Activated CD8-positive, alpha-beta memory T cell treated with anti-CD3 and anti-CD28 coated beads, Interleukin-2, amount 10 ng/mL, durations not matched to agents 7 days and 5 days (primary cell): Measurements from ENCODE around the gene RBP3. TPM values are rescaled to one million over a fixed set of nuclear protein-coding genes. Genes with fewer than 3 reads are reported as not detected.
A peak's percentile ranks its signal among the peaks of the same experiment; 100 is the strongest.

Experiments
- ATAC-seq: fragments of 150-1000 bp; cut with Tn5 transposase; one replicate; pipeline ENCODE4 v1.10.0; 2021; ENCODE audit warnings: moderate library complexity
- CTCF ChIA-PET: fragments of 350-600 bp; sonication (Branson Sonifier 250); formaldehyde crosslinking; loops from one replicate; lab custom pipeline; 2021; ENCODE audit warnings: antibody characterized with exemption; lab: Charles Lee
- DNase-seq: peaks from one replicate; pipeline ENCODE4 v3.0.0-alpha.2; 2020
- H3K27ac Mint-ChIP-seq: one replicate; pipeline ENCODE4 v1.8.0; 2021; ENCODE audit warnings: mild to moderate bottlenecking, mixed read lengths
- H3K27me3 Mint-ChIP-seq: one replicate; pipeline ENCODE4 v1.8.0; 2021; ENCODE audit warnings: mixed read lengths
- H3K36me3 Mint-ChIP-seq: one replicate; pipeline ENCODE4 v1.8.0; 2021; ENCODE audit warnings: mild to moderate bottlenecking, mixed read lengths
- H3K4me1 Mint-ChIP-seq: one replicate; pipeline ENCODE4 v1.8.0; 2021; ENCODE audit warnings: mixed read lengths
- H3K4me3 Mint-ChIP-seq: one replicate; pipeline ENCODE4 v1.8.0; 2021; ENCODE audit warnings: mild to moderate bottlenecking, moderate library complexity, mixed read lengths
- H3K9me3 Mint-ChIP-seq: one replicate; pipeline ENCODE4 v1.8.0; 2022; ENCODE audit warnings: low read depth, mixed read lengths
- total RNA-seq, 2 experiments: library from RNA; stranded (reverse); gene quantifications; one replicate each; pipeline ENCODE4 v1.2.3, GENCODE V29; 2021

Gene RBP3
- total RNA-seq, 2 experiments from 2014 or later: not detected

DNA sequence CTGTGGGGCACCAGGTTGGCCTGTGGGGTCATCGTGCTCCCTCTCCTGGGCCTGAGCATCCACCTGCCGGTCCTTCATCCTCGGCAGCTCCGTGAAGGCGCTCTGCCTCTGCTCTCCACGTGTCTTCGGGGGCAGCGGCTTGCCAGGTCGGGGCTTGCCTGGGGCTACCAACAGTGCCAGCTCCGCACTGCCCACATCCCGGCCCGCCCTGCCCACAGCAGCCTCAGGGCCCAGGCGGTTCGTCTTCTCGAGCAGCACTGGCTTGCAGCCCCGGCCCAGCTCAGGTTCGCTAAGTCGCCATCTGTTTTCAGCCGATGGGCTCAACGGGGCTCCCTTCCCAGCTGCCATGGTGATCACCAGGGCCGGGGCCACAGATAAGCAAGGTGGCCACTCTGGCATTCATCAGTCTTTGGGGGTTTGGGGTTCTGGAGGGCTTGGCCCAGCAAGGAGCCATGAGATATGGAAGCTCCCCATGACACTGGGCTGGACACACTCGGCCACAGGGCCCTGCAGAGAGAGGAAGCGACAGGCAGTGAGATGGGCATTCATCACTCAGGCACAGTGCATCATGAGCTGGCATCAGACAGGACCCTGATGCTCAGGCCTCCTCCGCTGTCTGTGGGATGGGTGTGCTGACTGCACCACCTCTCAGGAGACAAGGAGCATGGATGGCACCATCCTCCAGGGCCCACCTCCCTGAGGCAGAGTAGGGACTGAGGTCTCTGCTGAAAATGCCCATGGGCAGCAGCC lies 20.4 kb downstream of the RBP3 start:
- Mint-ChIP-seq H3K36me3 (no peaks in the 10 kb centered on the region), H3K9me3 (no peaks in the 10 kb centered on the region), H3K27me3 (peaks cover 5% of the 10 kb centered on the region), H3K4me3 (no peak overlapping the region), H3K27ac (no peak overlapping the region), H3K4me1 (no peaks in the 10 kb centered on the region)
- DNase-seq (peak; percentile 25), ATAC-seq (no peak)
- CTCF ChIA-PET: no interaction called here

DNA sequence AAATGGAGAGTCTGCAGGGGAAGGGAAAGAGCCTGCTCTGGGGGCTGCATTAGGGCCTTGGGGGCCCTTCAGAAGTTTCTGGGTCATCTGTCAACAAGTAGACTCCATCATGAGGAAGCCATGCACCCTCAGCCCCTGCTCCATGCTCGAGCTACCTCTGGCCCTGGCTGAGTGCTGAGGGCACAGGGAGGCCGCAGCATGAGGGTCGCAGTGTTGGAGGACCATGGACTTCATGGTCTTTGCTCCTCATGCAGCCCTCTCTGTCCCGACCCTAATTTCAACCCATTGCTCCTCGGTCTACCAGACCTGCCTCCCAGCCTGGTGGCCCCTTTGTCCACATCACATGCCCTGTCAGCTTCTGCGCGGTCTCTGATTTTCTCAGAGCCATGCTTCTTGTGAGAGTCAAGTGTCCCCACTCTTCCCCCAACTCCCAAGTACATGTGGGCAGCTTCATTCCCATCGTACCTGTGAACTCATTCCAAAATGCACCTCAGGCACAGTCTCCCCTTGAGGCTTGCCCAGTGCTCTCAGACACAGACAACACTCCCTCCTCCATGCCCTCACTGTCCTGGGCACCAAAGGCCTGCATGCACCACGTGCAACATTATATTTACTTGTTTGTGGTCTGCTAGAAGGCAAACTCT lies 21.2 kb downstream of the RBP3 start:
- no peak overlapping the region for H3K27ac Mint-ChIP-seq
- H3K4me1 Mint-ChIP-seq: no peaks in the 10 kb centered on the region
- no peak overlapping the region for H3K4me3 Mint-ChIP-seq
- CTCF ChIA-PET: no interaction called here
- DNase-seq (peak; percentile 35), ATAC-seq (no peak)
- no peaks in the 10 kb centered on the region for H3K36me3 Mint-ChIP-seq
- H3K27me3 Mint-ChIP-seq: peaks cover 5% of the 10 kb centered on the region
- no peaks in the 10 kb centered on the region for H3K9me3 Mint-ChIP-seq

DNA sequence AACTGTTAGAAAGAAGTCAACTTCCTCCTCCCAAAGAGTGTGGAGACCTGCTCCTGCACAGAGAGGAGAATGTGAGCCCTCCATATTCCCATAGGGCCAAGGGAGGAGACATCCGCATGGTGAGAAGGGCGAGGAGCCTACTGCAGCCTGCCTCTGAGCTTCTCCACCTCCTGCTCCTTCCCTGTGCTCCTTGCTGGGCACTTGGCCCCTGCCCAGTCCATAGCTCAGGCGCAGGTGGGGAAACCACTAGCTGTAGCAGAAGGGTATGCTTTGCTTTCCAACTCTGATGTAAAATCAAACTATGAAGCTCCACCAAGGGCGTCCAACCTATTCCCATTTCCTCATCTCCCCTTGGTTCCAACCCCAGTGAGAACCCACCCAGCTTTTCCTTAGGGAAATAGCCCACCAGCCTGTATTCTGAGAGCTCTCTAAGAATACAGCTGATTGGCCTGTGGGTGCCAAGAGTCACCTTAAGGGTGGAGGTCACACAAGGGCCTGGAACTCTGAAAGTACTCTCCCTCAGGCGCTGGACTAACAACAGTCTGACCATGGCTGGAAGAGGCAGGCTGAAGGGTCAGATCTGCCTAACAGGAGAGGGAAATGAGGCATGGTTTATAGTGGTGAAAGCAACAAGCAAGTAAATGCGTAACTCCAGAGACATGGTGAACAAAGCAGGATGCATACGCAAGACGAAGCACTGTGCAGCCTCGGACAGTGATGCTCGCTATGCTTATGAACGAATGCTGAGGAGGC lies 22.0 kb downstream of the RBP3 start:
- CTCF ChIA-PET: no interaction called here
- no peaks in the 10 kb centered on the region for H3K4me1 Mint-ChIP-seq
- peaks cover 6% of the 10 kb centered on the region for H3K27me3 Mint-ChIP-seq
- DNase-seq (peak; percentile 12), ATAC-seq (no peak)
- H3K4me3 Mint-ChIP-seq: no peak overlapping the region
- H3K36me3 Mint-ChIP-seq: no peaks in the 10 kb centered on the region
- H3K27ac Mint-ChIP-seq: no peak overlapping the region
- no peaks in the 10 kb centered on the region for H3K9me3 Mint-ChIP-seq

GRCh38 chr10:47370878-47371277 lies 22.7 kb downstream of the RBP3 start:
- ATAC-seq: no peak
- DNase-seq: peak; percentile 22
- no peak overlapping the region for H3K27ac Mint-ChIP-seq
- no peaks in the 10 kb centered on the region for H3K36me3 Mint-ChIP-seq
- CTCF ChIA-PET: no interaction called here
- no peaks in the 10 kb centered on the region for H3K4me1 Mint-ChIP-seq
- no peak overlapping the region for H3K4me3 Mint-ChIP-seq
- H3K27me3 Mint-ChIP-seq: peaks cover 13% of the 10 kb centered on the region
- H3K9me3 Mint-ChIP-seq: no peaks in the 10 kb centered on the region

DNA sequence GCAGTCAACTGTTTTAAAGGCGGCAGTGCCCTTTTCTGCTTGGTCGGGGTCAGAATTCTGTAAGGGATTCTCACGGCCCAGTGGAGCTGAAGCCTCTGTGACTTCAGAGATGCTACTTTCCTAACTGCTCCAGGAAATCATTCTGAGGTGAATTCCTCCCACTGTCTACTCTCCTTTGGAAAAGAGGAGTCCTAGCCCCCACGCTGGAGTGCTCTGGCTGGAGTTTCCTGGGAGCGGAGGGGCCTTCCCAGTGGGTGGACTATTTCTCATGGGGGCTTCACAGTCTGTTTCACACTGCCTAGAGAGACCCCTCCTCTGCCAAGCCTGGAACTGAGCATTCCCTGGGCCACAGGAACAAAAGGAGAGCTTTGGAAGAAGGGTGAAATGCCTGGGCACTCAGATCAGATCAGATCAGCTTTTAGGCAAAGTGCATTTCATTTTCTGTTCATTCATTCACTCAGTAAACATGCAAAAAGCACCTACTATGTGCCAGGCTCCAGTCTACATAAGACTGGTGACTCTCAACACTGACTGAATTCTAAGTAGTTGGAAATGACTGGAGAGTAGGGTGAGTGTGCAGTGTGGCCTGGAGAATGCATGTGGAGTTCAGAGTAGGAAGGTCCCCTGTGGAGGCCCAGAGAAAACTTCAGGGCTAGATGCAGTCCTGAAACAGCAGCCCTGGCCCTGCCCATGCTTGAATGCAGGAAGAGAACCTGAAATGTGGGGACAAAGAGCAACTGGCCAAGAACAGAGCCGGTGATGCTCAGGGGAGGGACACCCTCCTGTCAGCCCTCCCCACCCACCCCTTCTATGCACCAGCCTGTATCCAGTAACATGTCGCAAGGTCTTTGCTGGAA lies 23.7 kb downstream of the RBP3 start:
- H3K9me3 Mint-ChIP-seq: no peaks in the 10 kb centered on the region
- CTCF ChIA-PET: no interaction called here

GRCh38 chr10:47372726-47373125 lies 24.6 kb downstream of the RBP3 start:
- Mint-ChIP-seq H3K27ac (no peak overlapping the region), H3K4me3 (no peak overlapping the region), H3K4me1 (no peaks in the 10 kb centered on the region), H3K36me3 (no peaks in the 10 kb centered on the region), H3K27me3 (peaks cover 26% of the 10 kb centered on the region), H3K9me3 (no peaks in the 10 kb centered on the region)
- CTCF ChIA-PET: no interaction called here
- DNase-seq (no peak), ATAC-seq (no peak)

More for the DNA sequence above, 23.7 kb downstream of the RBP3 start:
- no peak overlapping the region for H3K4me3 Mint-ChIP-seq
- no peaks in the 10 kb centered on the region for H3K36me3 Mint-ChIP-seq
- ATAC-seq: no peak
- DNase-seq: no peak
- H3K27me3 Mint-ChIP-seq: peaks cover 17% of the 10 kb centered on the region
- H3K4me1 Mint-ChIP-seq: no peaks in the 10 kb centered on the region
- H3K27ac Mint-ChIP-seq: no peak overlapping the region

GRCh38 chr10:47374611-47375536 lies 26.7 kb downstream of the RBP3 start:
- Mint-ChIP-seq H3K27me3 (peaks cover 33% of the 10 kb centered on the region), H3K4me1 (peaks cover 3% of the 10 kb centered on the region), H3K27ac (no peak overlapping the region), H3K36me3 (no peaks in the 10 kb centered on the region), H3K4me3 (no peak overlapping the region), H3K9me3 (no peaks in the 10 kb centered on the region)
- CTCF ChIA-PET: interaction anchor here (0.7 to 1.2 kb wide), 3 partner anchors 9 to 34 kb away, joined by 3 read pairs; no protein-coding TSS in a partner anchor
- ATAC-seq (no peak), DNase-seq (peak; percentile 36)

- no peaks in the 10 kb centered on the region for H3K9me3 Mint-ChIP-seq
- no peak for ATAC-seq
- H3K27ac Mint-ChIP-seq: no peak overlapping the region
- peaks cover 49% of the 10 kb centered on the region for H3K27me3 Mint-ChIP-seq
- CTCF ChIA-PET: no interaction called here
- H3K4me3 Mint-ChIP-seq: no peak overlapping the region
- peak; percentile 19 for DNase-seq
- no peaks in the 10 kb centered on the region for H3K36me3 Mint-ChIP-seq
- H3K4me1 Mint-ChIP-seq: peaks cover 13% of the 10 kb centered on the region
These were observed 28.5 kb downstream of the RBP3 start for GRCh38 chr10:47376522-47377220.

DNA sequence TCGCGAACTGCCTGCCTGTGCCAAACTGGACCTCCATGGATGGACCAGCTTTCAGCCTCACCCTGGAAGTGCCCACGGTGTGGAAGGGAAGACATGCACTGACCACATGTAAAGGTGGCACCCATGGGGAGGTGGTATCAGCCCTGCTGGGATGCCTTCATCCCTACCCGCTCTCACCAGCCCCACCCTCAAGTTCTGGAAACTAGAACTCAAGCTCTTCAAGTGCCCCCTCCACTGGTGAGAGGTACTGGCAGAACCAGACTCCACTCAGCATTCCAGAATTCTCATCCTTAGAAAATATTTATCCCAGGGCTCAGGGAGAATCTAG lies 30.0 kb downstream of the RBP3 start:
- Mint-ChIP-seq H3K4me3 (no peak overlapping the region), H3K27ac (no peak overlapping the region), H3K36me3 (no peaks in the 10 kb centered on the region), H3K9me3 (no peaks in the 10 kb centered on the region), H3K27me3 (peaks cover 60% of the 10 kb centered on the region), H3K4me1 (peaks cover 13% of the 10 kb centered on the region)
- peak; percentile 30 for DNase-seq
- CTCF ChIA-PET: no interaction called here
- ATAC-seq: no peak

GRCh38 chr10:47378606-47379444 lies 30.7 kb downstream of the RBP3 start:
- Mint-ChIP-seq H3K4me3 (no peak overlapping the region), H3K9me3 (no peaks in the 10 kb centered on the region), H3K4me1 (peaks cover 18% of the 10 kb centered on the region), H3K27me3 (peaks cover 65% of the 10 kb centered on the region), H3K27ac (no peak overlapping the region), H3K36me3 (no peaks in the 10 kb centered on the region)
- DNase-seq: peak; percentile 28
- ATAC-seq: no peak
- CTCF ChIA-PET: no interaction called here

- CTCF ChIA-PET: no interaction called here
- H3K36me3 Mint-ChIP-seq: no peaks in the 10 kb centered on the region
- ATAC-seq: no peak
- no peaks in the 10 kb centered on the region for H3K9me3 Mint-ChIP-seq
- DNase-seq: no peak
- no peak overlapping the region for H3K27ac Mint-ChIP-seq
- no peak overlapping the region for H3K4me3 Mint-ChIP-seq
- peaks cover 19% of the 10 kb centered on the region for H3K4me1 Mint-ChIP-seq
- peaks cover 68% of the 10 kb centered on the region for H3K27me3 Mint-ChIP-seq
These were observed 31.3 kb downstream of the RBP3 start for GRCh38 chr10:47379445-47379785.
